ENCODE data around the gene KCNMA1. TPM values are rescaled to one million over a fixed set of nuclear protein-coding genes. Genes with fewer than 3 reads are reported as not detected.

KCNMA1 gene
- total RNA-seq, 2 donors from 2014 or later, result 5.9 to 9.3 TPM

DNA sequence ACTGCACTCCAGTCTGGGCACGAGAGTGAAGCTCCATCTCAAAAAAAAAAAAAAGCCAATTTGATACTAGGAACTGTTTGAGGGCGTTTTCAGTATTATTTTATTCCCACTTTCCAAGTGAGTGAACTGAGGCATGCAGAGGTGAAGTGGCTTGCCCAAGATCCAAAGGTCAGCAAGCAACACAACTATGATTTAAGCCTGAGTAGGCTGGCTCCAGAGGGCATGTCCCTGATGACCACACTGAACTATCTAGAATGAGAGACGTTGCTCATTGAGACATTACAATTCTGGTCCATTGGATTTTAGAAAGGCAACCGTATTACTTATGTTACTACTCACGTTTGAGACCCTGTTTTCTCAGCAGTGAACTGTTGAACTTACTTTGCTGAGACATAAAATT lies 20.8 kb downstream of the KCNMA1 start:
- no peaks in the 10 kb centered on the region for H3K9me3 ChIP-seq
- intact Hi-C loops (cut with DNase I), result no loop called here
- ATAC-seq, result no peak
- no peaks in the 10 kb centered on the region for H3K4me1 ChIP-seq
- 86 to 91% methylated on average over 5 of the region's 5 CpGs for WGBS, 2 donors
- DNase-seq, result no peak
- no peak for TF ChIP-seq POLR2A (IDR thresholded peaks at IDR 0.05)
- TF ChIP-seq, protein P1, sequence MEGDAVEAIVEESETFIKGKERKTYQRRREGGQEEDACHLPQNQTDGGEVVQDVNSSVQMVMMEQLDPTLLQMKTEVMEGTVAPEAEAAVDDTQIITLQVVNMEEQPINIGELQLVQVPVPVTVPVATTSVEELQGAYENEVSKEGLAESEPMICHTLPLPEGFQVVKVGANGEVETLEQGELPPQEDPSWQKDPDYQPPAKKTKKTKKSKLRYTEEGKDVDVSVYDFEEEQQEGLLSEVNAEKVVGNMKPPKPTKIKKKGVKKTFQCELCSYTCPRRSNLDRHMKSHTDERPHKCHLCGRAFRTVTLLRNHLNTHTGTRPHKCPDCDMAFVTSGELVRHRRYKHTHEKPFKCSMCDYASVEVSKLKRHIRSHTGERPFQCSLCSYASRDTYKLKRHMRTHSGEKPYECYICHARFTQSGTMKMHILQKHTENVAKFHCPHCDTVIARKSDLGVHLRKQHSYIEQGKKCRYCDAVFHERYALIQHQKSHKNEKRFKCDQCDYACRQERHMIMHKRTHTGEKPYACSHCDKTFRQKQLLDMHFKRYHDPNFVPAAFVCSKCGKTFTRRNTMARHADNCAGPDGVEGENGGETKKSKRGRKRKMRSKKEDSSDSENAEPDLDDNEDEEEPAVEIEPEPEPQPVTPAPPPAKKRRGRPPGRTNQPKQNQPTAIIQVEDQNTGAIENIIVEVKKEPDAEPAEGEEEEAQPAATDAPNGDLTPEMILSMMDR (IDR thresholded peaks at IDR 0.05), result no peak
- no peaks in the 10 kb centered on the region for H3K36me3 ChIP-seq (replicated peaks in 1 of 2; ENCODE audit: insufficient read depth in 1 of 2, low read depth in 2 of 2)
- H3K27me3 ChIP-seq, result no peaks in the 10 kb centered on the region
- H3K27ac ChIP-seq, result no peak overlapping the region
- H3K4me3 ChIP-seq, result no peak overlapping the region

DNA sequence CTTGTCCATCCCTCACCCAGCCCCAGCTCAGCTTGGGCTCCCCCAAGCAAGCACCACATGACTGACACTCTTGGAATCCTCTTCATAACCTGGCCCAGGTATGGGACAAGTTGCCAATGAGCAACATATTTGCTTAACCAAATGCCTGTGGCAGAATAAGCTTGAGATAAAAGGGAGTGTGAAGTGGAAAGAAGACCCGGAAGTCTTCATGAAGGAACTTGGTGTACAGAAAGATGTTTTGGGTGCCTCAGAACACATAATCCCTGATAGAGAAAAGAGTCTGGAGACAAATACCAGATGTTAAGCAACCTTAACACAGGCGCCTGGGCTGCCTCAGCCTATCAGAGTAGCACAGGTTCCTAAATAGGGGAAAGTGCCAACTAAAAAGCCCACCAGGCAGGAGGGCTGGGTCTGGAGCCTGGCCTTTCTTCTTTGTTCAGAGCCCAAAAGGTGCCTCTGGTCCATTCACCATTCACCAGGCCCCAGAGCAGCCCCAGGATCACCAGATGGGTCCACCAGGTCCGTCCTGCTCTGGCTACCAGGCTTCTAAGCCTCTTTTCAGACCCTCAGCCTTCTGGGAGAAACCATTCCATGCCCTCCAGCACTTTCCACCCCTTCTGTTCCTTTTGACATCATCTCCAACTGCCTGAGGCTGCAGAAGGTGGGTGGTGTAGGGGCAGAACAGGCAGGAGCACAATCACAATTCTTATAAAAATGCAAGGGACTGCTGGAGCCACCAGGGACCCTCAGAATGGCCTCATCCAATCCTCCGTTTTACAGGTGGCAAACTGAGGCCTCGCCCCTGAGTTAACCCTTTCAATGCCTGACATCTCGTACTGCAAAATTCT lies 22.6 kb downstream of the KCNMA1 start:
- intact Hi-C loops (cut with DNase I), result no loop called here
- no peaks in the 10 kb centered on the region for H3K36me3 ChIP-seq (replicated peaks in 1 of 2; ENCODE audit: insufficient read depth in 1 of 2, low read depth in 2 of 2)
- no peak for ATAC-seq
- 68 to 74% methylated on average over 6 of the region's 6 CpGs for WGBS, 2 donors
- H3K27me3 ChIP-seq, result no peaks in the 10 kb centered on the region
- DNase-seq, result no peak
- no peak for TF ChIP-seq POLR2A (IDR thresholded peaks at IDR 0.05)
- TF ChIP-seq, protein P1 (IDR thresholded peaks at IDR 0.05), result no peak
- H3K4me1 ChIP-seq, result no peaks in the 10 kb centered on the region
- no peak overlapping the region for H3K27ac ChIP-seq
- H3K9me3 ChIP-seq, result no peaks in the 10 kb centered on the region
- no peak overlapping the region for H3K4me3 ChIP-seq

DNA sequence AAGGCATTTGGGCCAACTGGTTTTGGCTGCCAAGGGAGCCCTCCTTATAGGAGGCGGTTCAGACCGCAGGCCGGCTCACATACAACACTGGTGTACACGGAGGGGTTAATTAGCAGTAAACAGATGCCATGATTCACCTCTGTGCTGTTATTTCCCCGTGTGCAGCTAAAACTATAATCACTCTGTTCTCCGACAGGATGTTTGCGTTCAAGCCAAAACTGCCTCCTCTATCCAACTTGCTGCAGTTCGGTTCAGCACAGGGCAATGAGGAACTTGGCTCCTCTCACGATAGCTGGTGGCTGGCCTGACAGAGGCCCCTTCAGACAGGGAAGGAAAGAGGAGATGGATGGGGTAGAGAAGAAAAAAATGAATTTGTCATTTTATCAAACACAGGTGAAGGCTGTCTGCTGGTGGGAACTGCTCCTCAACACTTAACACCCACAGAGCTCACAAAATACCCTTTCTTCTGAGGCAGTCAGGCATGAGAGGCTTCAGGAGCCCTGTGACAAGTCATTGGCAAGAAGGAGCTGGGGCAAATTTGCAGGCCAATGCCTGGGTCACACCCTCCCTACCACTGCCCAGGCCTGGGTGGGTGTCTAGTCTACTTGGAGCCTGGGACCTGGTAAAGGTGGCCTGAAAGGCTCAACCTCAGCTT lies 24.0 kb downstream of the KCNMA1 start:
- no peak overlapping the region for H3K27ac ChIP-seq
- 58 to 67% methylated on average over 9 of the region's 9 CpGs for WGBS, 2 donors
- ATAC-seq, result peak; percentile 30

DNA sequence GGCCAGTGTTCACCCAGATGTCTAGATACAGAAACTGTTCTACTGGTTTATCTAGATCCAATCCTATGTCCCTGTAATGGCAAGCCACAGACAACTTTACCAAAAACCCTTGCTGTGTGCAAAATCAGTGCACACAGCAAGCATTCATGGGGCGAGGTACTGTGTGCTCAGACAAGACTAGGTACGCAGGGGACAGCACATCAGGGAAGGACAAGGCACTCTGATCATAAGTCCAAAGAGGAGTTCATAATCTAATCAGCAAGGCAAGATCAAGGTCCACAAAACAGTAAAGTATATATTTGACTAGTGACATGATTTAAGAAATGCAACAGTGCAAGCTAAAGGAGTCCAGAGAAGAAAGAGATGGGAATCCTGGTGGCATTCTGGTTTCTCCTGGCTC lies 25.9 kb downstream of the KCNMA1 start:
- no peaks in the 10 kb centered on the region for H3K4me1 ChIP-seq
- H3K36me3 ChIP-seq (replicated peaks in 1 of 2; ENCODE audit: insufficient read depth in 1 of 2, low read depth in 2 of 2), result no peaks in the 10 kb centered on the region
- no peaks in the 10 kb centered on the region for H3K9me3 ChIP-seq
- DNase-seq (no peak), ATAC-seq (no peak)
- H3K27ac ChIP-seq, result no peak overlapping the region
- no peak overlapping the region for H3K4me3 ChIP-seq
- H3K27me3 ChIP-seq, result no peaks in the 10 kb centered on the region
- intact Hi-C loops (cut with DNase I), result no loop called here
- TF ChIP-seq, protein P1 (IDR thresholded peaks at IDR 0.05), result no peak
- 79 to 80% methylated on average over 2 of the region's 2 CpGs for WGBS, 2 donors

More for the DNA sequence above, 24.0 kb downstream of the KCNMA1 start:
- no peaks in the 10 kb centered on the region for H3K4me1 ChIP-seq
- no peaks in the 10 kb centered on the region for H3K27me3 ChIP-seq
- H3K4me3 ChIP-seq, result no peak overlapping the region
- intact Hi-C loops (cut with DNase I), result no loop called here
- no peak for TF ChIP-seq POLR2A (IDR thresholded peaks at IDR 0.05)
- TF ChIP-seq, protein P1 (IDR thresholded peaks at IDR 0.05), result no peak
- no peaks in the 10 kb centered on the region for H3K9me3 ChIP-seq
- H3K36me3 ChIP-seq (replicated peaks in 1 of 2; ENCODE audit: insufficient read depth in 1 of 2, low read depth in 2 of 2), result no peaks in the 10 kb centered on the region
- no peak for DNase-seq
